Stimulated activated CD8-positive, alpha-beta memory T cell treated with anti-CD3 and anti-CD28 coated beads, Interleukin-7, amount 100 ng/mL, for 1 hour (primary cell): ENCODE results near the gene KRTAP5-1.

Source experiments
- DNase-seq, 2 donors: peaks; one replicate each; pipeline ENCODE4 v3.0.0-alpha.2; 2020; ENCODE audit warnings: low read depth in 2 of 2

The KRTAP5-1 gene

GRCh38 chr11:1560649-1561251 is 24.3 kb downstream of the KRTAP5-1 start:
- DNase-seq, result no peak

GRCh38 chr11:1560002-1560648 is 25.0 kb downstream of the KRTAP5-1 start:
- DNase-seq, result no peak

DNA sequence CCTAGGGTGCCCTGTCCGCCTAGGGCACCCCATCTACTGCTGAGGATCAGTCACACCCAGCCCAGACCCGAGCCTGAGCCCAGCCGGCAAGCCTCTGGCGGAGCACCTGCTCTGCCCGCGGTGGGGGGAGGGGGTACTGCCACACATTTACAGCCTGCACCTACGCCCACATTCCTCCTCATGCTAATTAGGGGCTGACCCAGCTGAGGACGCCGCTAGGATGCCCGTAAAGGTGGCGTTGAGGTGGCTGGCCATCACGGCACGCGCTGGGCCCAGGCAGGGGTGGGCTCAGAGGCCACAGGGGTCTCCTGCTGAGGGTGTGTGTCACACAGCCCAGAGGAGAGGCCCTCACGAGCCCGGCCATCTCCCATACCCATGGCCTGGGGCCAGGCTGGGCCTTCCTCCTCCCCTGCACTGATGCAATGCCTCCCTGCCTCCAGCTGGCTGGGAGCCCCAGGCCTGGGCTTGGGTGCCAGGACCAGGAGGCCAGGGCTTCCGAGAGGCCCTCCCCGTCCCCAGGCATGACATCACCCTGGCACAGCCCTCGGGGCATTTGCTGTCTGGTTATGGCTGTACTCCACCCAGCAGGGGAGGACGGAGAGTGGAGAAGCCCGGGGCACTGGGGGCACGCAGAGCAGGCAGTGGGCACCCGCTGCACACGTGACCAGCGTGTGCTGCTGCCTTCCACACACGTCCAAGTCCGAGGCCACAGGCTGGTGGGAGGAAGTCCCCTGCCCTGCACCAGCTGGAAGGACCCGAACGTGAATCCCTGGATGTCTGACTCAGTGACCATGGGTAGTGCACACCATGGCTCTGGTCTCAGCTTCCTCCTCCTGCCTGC is 25.8 kb downstream of the KRTAP5-1 start:
- DNase-seq, result no peak

GRCh38 chr11:1558775-1559110 is 26.3 kb downstream of the KRTAP5-1 start:
- DNase-seq, result no peak

DNA sequence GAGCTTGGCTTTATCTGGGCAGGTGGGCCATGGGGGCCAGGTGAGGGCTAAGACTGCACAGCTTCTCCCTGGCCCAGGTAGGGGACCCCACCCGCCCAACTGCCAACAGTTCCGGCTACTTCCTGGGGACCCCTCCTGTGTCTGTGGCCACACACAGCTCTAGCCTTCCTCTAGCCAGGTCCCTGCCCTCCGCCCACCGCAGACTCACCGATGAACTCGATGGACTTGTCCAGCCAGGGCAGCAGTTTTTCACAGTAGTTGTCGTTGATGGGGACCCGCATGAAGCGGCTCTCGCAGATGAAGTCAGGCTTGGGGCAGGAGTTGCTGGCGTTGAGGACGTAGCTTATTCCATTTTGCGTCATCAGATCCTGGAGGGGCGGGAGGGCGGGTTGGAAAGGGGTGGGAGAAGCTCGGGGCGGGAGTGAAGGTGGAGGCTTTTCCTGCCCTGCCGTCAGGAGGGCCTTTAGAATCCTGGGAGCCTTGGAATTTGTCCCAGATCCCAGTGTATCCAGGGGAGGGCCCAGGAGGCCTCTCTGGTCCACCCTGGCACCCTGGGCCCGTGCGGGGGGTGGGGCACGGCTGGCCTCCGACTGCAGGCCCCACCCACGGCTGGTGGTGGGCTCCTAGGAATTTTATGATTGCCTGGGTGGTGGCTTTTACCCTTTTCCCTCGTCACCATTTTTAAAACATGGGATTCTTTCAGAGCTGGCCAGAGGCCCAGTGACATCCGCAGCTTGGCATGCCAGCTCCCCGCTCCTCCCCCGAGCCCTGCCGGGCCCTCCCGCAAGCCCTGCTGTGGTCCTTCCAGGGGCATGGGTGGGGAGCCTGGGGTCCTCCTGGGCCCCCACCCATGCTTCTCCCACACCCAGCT is 26.9 kb downstream of the KRTAP5-1 start:
- no peak for DNase-seq

GRCh38 chr11:1557051-1557884 is 27.8 kb downstream of the KRTAP5-1 start:
- no peak for DNase-seq

- no peak for DNase-seq
Measured at GRCh38 chr11:1556278-1556902, 28.7 kb downstream of the KRTAP5-1 start.

DNA sequence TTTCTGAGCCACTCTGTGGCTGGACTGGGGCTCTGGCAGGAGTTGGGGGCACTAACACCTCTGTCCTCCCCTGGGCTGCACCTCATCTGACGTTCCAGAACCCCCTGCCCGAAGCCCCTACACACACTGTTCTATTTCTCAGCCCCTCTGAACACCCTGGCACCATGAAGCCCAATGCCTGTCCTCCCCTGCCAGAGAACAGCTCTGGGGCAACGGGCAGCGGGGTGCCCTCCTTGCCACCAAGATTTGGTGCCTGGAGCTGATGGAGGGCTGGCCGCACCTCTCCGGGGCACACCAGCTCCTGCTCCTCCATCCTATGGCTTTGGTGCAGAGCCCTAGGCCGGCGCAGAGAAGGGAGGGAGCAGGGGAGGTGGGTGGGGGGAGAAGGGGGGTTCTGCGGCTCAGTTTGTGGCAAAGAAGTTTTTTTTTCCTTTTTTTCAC is 29.4 kb downstream of the KRTAP5-1 start:
- no peak for DNase-seq

DNA sequence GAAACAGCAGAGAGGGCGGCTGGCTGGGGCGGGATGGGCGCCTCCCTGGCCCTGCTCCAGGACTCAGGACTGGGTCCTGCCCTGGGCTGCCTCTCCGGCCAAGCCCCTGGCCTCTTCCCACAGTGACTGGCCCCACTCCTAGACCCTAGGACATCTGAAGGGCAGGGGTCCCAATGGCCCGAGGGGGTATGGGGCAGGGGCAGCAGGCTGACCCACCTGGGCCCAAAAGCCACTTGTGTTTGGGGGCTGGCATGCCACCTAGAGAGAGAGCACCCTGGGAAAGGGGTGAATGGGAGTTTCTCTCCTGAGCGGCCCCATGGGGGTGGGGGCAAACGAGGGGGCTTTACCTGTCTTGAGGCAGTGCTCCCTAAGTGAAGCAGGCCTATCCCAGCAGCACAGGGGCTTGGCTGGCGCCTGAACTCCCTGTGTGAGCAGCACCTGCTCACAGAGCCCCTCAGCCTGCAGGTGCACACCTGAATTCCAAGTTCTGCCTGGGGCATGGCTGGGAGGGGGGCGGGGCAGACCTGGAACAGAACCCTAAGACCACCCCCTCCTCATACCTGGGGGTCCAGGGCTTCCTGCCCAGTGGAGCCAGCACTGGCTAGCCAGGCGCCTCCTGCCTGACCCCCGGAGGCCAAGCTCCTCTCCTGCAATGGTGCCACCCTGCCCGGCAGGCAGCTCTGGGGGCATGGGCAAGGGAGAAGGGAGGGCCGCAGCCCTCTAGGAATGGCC is 29.9 kb downstream of the KRTAP5-1 start:
- DNase-seq, result no peak

- no peak for DNase-seq
Measured at GRCh38 chr11:1553808-1554594, 31.1 kb downstream of the KRTAP5-1 start.

DNA sequence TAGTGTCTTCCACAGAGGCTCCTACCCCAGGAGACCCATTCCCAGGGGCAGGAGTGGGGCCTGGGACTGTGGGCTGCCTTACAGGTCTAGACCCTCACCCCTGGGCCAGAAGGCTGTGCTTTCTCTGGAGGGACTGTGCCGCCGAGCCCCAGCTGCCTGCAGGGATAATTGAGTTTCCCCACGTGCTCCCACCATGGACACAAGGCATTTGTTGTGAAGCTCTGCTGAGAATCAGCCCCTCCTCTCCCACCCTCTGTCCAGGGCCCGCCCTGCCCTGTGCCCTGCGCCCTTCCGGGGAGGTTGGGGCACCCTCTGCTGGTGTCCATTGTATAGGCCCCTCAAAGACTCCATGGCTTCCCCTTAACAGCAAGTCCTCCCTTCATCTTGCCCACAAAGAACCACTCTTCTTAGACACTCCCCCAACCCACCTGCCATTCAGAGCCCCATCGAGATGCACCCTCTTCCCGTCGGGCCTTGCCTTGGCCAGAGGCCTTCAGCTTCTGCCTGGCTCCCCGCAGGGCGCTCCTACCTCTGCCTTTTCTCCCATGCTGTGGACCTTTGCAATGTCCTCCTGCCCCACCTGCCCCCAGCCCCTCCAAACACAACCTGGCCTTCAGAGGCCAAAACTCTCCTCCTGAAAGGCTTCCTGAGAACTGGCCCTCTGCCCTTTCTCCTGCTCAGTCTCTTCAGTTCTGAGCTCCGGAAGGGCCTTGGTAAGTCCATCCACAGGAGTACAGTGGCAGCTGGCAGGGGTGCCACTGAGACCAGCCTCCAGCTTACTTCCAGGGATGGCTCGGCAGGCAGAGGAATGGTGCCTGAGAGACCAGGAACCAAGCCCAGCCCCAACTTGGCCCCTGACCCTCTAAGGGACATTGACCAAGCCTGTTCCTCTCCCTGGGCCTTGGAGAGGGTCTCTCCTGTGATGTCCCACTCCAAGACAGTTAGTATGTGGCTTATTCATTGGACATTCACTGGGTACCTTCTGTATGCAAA is 35.4 kb downstream of the KRTAP5-1 start:
- no peak for DNase-seq

- no peak for DNase-seq
Measured at GRCh38 chr11:1548221-1549070, 36.6 kb downstream of the KRTAP5-1 start.

DNA sequence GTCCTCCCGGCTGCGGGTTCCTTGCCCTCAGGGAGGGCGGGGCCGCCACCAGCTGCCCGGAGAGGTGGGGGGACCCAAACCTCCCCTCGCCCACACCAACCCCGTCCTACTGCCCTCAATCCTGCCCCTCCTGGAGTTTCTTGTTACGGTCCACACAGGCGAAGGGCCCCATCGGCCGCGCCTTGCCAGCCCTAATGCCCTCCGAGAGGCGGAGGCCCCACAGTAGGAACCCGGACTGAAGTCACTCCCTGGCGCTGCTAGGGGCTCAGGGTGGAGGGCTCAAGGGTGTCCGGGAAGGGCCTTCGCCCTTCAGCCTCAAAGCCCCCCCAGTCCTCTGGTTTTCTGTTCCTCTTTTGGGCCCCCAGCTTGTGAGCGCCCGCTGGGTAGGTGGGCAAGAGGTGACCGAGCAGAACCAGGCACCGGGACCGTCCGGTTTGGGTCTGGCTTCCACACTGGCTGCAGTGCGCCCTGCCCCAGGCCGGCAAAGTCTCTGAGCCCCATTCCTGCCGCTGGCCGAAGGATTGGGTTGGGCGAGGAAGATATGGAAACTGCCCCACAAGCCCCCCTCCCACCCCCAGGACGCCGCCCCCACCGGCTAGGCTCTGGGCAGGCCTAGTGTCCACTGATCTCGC is 37.5 kb downstream of the KRTAP5-1 start:
- no peak for DNase-seq

DNA sequence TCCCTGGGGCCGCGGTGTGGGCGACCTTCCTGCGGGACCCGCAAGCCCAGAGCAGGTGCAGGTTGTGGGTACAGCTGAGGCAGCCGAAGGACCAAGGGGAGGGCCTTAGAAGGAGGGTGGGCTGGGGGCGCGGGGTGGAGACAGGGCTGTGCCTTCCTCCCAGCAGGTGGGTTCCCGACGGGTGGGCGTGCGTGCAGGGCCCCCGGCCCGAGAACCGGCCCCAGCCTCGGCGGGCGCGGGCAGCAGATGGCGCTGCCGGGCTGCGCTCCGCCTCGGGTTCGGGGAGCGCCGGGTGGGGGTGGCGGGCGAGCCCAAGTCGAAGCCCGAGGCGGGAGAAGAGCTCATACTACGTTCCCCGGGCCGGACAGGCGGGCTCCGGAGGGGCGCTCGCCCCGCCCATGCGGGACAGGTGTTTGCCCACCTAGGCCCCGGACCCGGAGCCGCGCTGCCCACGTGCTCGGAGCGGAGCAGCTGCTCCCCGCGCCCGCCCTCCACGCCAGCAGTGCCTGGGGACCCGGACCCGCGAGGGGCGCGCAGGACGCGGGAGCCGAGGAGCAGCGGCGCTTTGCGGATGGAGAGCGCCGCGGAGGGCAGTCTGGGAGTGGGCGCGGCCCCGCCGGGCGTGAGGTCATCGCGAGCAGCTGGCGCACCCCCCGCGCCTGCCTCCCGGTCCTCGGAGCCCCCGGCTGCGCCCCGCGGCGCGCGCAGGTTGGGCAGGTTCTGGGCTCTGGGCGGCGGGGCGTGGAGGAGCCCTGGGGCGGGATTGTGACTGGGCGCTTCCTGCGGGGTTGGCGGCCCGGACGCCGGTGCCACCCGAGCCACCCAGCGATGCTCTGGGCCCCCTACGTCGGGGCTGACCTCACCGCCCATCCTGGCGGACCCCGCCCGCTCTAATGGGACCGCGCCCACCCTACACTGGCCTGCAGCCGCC is 38.3 kb downstream of the KRTAP5-1 start:
- peak in 1 of 2 donors; percentile 20 for DNase-seq

- DNase-seq, result no peak
Measured at GRCh38 chr11:1546077-1546535, 39.0 kb downstream of the KRTAP5-1 start.
